IPS DF 4.7 (cell line): Measurements from ENCODE around the gene MTMR1.

Source experiments
- DNase-seq: peaks from one replicate; pipeline ENCODE4 v3.0.0-alpha.2; 2013; ENCODE audit warnings: low spot score; ENCODE audit errors: extremely low read depth

MTMR1 gene

DNA sequence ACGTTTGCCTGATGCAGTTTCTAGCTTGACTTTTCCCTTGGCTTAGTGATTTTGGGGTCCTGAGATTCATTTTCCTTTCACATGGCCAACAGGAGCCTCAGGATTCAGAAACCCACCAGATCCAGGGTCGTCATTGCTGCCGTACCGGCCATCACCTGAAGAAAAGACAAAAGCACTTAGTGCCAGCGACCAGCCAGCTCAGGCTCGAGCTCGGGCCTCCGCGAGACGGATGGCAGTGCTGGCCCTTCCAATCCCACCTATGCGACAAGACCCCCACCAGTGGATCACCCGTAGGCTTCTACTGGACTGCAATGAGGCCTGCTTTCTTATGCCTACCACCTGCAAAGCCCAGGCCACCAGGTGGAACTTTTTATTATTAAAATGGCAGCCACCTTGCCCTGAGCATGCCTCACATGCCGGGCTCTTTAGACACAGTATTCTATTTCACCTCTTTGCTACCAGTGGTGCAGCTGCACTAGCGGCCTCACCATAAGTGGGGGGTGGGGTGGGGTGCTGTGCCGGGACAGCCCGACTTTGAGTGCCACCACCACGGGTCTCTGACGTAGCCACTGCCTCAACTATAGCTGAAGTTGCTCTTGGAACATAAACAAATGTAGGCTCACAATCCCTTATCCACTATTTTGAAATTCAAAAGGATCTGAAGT is 84.3 kb downstream of the MTMR1 start:
- no peak for DNase-seq

- no peak for DNase-seq
Observed at GRCh38 chrX:150779385-150779784, 86.2 kb downstream of the MTMR1 start.

- no peak for DNase-seq
Observed at GRCh38 chrX:150781677-150782076, 88.5 kb downstream of the MTMR1 start.

DNA sequence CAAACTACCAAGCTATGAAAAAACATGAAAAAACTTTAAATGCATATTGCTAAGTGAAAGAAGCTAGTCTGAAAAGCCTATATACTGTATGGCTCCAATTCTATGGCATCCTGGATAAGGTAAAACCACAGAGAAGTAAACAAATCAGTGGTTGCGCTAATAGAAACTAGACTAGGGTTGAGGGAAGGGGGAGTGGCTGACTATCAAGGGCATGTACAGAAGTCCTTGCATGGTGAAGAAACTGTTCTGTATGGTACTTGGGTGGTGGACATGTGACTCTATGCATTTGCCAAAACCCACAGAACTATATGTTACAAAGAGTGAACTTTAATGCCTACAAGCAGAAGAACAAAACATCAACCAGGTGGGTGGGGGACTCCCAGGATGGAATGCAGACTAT is 96.8 kb downstream of the MTMR1 start:
- no peak for DNase-seq

DNA sequence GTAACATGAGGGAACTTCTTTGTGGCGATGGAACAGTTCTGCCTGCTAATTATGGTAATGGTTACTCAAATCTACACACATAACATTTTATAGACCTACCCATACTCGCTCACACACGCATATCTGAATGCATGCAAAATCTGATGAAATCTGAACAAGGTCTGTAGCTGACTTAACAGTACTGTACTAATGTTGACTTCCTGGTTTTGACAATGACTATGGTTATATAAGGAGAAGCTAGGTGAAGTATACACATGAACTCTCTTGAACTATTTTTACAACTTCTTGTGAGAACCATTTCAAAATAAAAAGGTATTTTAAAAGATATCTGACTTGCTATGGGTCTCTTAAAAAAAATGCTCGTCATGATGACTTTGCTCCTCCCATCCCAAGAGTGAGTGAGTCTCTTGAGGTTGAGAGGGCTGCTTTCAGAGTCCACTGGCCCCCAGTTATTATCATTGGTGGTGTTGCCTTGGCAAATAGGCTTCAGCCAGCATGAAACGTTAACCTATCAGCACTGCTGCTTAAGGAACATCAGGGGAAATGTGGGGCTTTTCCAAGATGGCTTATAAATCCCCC is 99.8 kb downstream of the MTMR1 start:
- no peak for DNase-seq

DNA sequence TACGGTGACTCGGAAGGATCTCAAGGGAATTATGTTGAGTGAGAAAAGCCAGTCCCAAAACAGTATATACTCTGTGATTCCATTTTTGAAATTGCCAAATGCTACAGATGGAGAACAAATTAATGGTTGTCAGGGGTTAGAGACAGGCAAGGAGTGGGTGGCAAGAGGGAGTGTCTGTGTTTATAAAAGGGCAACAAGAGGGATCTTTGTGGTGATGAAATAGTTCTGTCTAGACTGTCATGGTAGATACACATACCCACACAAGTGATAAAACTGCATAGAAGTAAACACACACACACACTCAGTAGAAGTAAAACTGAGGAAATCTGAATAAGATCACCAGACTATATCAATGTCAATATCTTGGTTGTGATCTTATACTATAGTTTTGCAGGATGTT is 112.5 kb downstream of the MTMR1 start:
- DNase-seq: no peak

DNA sequence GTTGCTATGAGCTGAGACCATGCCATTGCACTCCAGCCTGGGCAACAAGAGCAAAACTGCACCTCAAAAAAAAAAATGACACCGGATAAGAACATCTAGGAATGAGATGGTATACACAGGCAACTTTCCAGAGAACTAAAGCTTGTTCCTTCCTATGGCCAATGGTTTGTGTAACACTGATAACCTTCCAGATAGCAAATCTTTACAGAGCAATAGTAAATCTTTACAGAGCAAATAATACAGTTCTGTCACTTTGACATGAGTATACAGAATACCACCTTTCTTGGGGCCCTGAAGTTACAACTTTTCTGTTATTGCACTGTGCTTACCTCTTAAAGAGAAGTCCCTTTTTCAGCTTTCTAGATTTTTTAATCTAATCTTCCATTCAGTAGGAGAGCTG is 113.6 kb downstream of the MTMR1 start:
- DNase-seq: no peak

DNA sequence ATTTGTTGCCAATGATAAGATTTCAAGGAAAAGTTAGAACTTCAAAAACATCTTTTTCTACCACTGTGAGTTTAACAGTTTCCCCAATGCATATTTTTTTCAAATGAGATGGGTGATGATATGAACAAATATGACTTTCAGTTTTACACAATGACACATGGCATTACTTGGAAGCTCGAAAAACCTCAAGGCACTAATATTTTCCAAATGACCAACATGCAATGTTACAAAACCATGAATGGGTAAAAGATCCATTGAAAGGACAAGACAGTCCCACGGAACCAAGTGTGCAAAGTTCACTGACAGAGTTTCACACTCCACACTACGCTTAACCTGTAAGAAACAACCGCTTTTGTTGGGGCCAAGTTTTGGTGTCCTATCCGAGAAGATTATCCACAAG is 120.7 kb downstream of the MTMR1 start:
- DNase-seq: no peak
